Fibroblast of lung (primary cell): ENCODE measurements around the gene PARP14. TPM values are rescaled to one million over a fixed set of nuclear protein-coding genes. Genes with fewer than 3 reads are reported as not detected.

ENCODE experiments used
- DNase-seq, 2 donors: peaks; one replicate each; pipeline versions ENCODE4 v3.0.0 to v3.0.0-alpha.2; 2010; ENCODE audit warnings: low read depth in 2 of 2
- H2AFZ ChIP-seq: 2 replicates; pipeline ENCODE4 v1.5.1; 2012; ENCODE audit warnings: low read length, control low read depth, inconsistent platforms
- H3K27ac ChIP-seq: 2 replicates; pipeline ENCODE4 v1.5.1; 2011; ENCODE audit warnings: low read length, control low read depth; ENCODE audit not compliant: insufficient read depth
- H3K27me3 ChIP-seq: 2 replicates; pipeline ENCODE4 v1.5.1; 2011; ENCODE audit warnings: mild to moderate bottlenecking, low read length; ENCODE audit not compliant: control insufficient read depth, insufficient read depth
- H3K36me3 ChIP-seq: 2 replicates; pipeline ENCODE4 v1.5.1; 2011; ENCODE audit warnings: low read length; ENCODE audit not compliant: control insufficient read depth, insufficient read depth
- H3K4me1 ChIP-seq: 2 replicates; pipeline ENCODE4 v1.5.1; 2011; ENCODE audit warnings: low read length; ENCODE audit not compliant: control insufficient read depth, insufficient read depth; ENCODE audit errors: extremely low read depth
- H3K4me2 ChIP-seq: 2 replicates; pipeline ENCODE4 v1.5.1; 2011; ENCODE audit warnings: low read length, control low read depth; ENCODE audit not compliant: insufficient read depth; ENCODE audit errors: extremely low read depth
- H3K4me3 ChIP-seq, 4 experiments: fragments of 200-600 bp in 1 of 4; sonication (generic) in 1 of 4; replicated peaks in 1 of 4; 2 replicates each; pipeline ENCODE4 v1.5.1; 2011 to 2016; ENCODE audit warnings: low read length in 4 of 4, low read depth in 3 of 4, mild to moderate bottlenecking in 3 of 4, control low read depth in 2 of 4, inconsistent platforms in 1 of 4, mixed read lengths in 1 of 4; ENCODE audit not compliant: insufficient read depth in 1 of 4; ENCODE audit errors: control extremely low read depth in 1 of 4
- H3K79me2 ChIP-seq: 2 replicates; pipeline ENCODE4 v1.5.1; 2012; ENCODE audit warnings: mild to moderate bottlenecking, low read length, inconsistent platforms; ENCODE audit not compliant: control insufficient read depth, insufficient read depth
- H3K9ac ChIP-seq: 2 replicates; pipeline ENCODE4 v1.5.1; 2011; ENCODE audit warnings: mild to moderate bottlenecking, low read length, control low read depth; ENCODE audit not compliant: insufficient read depth
- H3K9me3 ChIP-seq: 2 replicates; pipeline ENCODE4 v1.5.1; 2012; ENCODE audit warnings: low read depth, low read length; ENCODE audit not compliant: control insufficient read depth, insufficient read depth
- H4K20me1 ChIP-seq: 2 replicates; pipeline ENCODE4 v1.5.1; 2011; ENCODE audit warnings: low read length; ENCODE audit not compliant: control insufficient read depth, insufficient read depth; ENCODE audit errors: extremely low read depth
- CTCF ChIP-seq, 2 donors: IDR thresholded peaks in 1 of 2; conservative IDR thresholded peaks in 1 of 2; 1 replicate in 1 of 2; 2 replicates in 1 of 2; pipeline ENCODE4 v1.5.1; 2011 to 2012; ENCODE audit warnings: low read length in 2 of 2, control low read depth in 1 of 2, inconsistent platforms in 1 of 2, low read depth in 1 of 2, mild to moderate bottlenecking in 1 of 2
- EZH2 ChIP-seq: IDR thresholded peaks from 2 replicates; pipeline ENCODE4 v1.5.1; 2012; ENCODE audit warnings: low read length, control low read depth, mild to moderate bottlenecking; ENCODE audit errors: missing control alignments
- polyA plus RNA-seq, 2 donors: library from polyadenylated mRNA; depleted of rRNA in 1 of 2; stranded (reverse) in 1 of 2; unstranded in 1 of 2; fragments of >200 nt; gene quantifications; 2 replicates each; pipeline ENCODE4 v1.2.1, GENCODE V29; 2011 to 2012; ENCODE audit warnings: missing spikeins in 1 of 2
- total RNA-seq: library from RNA; depleted of rRNA; stranded (reverse); fragments of >200 nt; gene quantifications from 2 replicates; pipeline ENCODE4 v1.2.1, GENCODE V29; 2014

The PARP14 gene
- total and polyA plus RNA-seq, 2 donors (not counting 1 experiment from before 2014, with no cell fraction given) = 35.6 to 78.3 TPM

- no peak overlapping the region for H3K9ac ChIP-seq
- no peak for TF ChIP-seq EZH2
- H3K79me2 ChIP-seq = no peaks in the 10 kb centered on the region
- no peaks in the 10 kb centered on the region for H4K20me1 ChIP-seq
- no peak for DNase-seq
- no peaks in the 10 kb centered on the region for H3K36me3 ChIP-seq
- no peak overlapping the region for H3K4me3 ChIP-seq
- H3K4me1 ChIP-seq = no peaks in the 10 kb centered on the region
- H3K9me3 ChIP-seq = no peaks in the 10 kb centered on the region
- H3K27me3 ChIP-seq = no peaks in the 10 kb centered on the region
- H2AFZ ChIP-seq = no peak overlapping the region
- no peak overlapping the region for H3K27ac ChIP-seq
- no peak overlapping the region for H3K4me2 ChIP-seq
Observed at GRCh38 chr3:122714273-122714672, 33.6 kb downstream of the PARP14 start.

GRCh38 chr3:122716667-122717066 is 36.0 kb downstream of the PARP14 start:
- Histone ChIP-seq H3K9ac (no peak overlapping the region), H3K27ac (no peak overlapping the region), H3K4me1 (no peaks in the 10 kb centered on the region), H3K27me3 (no peaks in the 10 kb centered on the region), H4K20me1 (no peaks in the 10 kb centered on the region), H3K4me3 (no peak overlapping the region), H3K9me3 (no peaks in the 10 kb centered on the region), H3K4me2 (no peak overlapping the region), H3K79me2 (no peaks in the 10 kb centered on the region), H2AFZ (no peak overlapping the region), H3K36me3 (no peaks in the 10 kb centered on the region)
- DNase-seq = no peak
- TF ChIP-seq CTCF (conservative IDR thresholded peaks at IDR 0.05 in 1 of 2, IDR thresholded peaks at IDR 0.05 in 1 of 2; ENCODE audit: low read depth in 1 of 2, low read length in 2 of 2) (no peak), EZH2 (no peak)

- no peaks in the 10 kb centered on the region for H3K4me1 ChIP-seq
- no peaks in the 10 kb centered on the region for H3K79me2 ChIP-seq
- no peaks in the 10 kb centered on the region for H4K20me1 ChIP-seq
- H3K9ac ChIP-seq = no peak overlapping the region
- no peaks in the 10 kb centered on the region for H3K9me3 ChIP-seq
- DNase-seq = no peak
- H3K36me3 ChIP-seq = no peaks in the 10 kb centered on the region
- no peak overlapping the region for H3K4me2 ChIP-seq
- no peak overlapping the region for H3K27ac ChIP-seq
- no peak overlapping the region for H3K4me3 ChIP-seq
- H3K27me3 ChIP-seq = no peaks in the 10 kb centered on the region
- TF ChIP-seq EZH2 (no peak), CTCF (conservative IDR thresholded peaks at IDR 0.05 in 1 of 2, IDR thresholded peaks at IDR 0.05 in 1 of 2; ENCODE audit: low read depth in 1 of 2, low read length in 2 of 2) (no peak)
- H2AFZ ChIP-seq = no peak overlapping the region
Observed at GRCh38 chr3:122719273-122719921, 38.8 kb downstream of the PARP14 start.
